Endothelial cell of hepatic sinusoid (primary cell): ENCODE results near the gene TBL1XR1.
"Not testable (repeated sequence)": the region's sequence is repeated elsewhere in the genome, so short reads cannot be mapped to it uniquely, and the experiment has no call there.

ENCODE experiments used
- in situ Hi-C: cut with HindIII; loops from 2 replicates; pipeline ENCODE4 v1.10.0; 2017; ENCODE audit warnings: low sequenced_read_pairs

The TBL1XR1 gene

DNA sequence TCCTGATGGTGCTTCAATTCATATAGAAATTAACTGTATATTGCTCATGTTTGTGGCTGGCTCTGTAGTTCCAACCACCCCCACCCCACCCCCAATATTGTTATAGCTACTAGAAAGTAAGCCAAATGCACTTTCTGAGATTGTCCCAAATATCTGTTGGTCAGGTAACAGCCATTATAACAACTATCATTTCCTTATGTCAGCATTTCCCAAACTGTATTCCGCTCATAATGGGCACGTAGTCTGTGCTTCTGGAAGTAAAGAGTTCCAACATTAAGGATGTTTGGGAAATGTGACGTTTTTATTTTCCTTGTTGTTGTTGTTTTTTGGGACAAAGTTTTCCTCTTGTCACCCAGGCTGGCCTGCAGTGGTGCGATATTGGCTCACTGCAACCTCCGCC is 12.2 kb upstream of the TBL1XR1 start:
- in situ Hi-C loops: no loop called here

DNA sequence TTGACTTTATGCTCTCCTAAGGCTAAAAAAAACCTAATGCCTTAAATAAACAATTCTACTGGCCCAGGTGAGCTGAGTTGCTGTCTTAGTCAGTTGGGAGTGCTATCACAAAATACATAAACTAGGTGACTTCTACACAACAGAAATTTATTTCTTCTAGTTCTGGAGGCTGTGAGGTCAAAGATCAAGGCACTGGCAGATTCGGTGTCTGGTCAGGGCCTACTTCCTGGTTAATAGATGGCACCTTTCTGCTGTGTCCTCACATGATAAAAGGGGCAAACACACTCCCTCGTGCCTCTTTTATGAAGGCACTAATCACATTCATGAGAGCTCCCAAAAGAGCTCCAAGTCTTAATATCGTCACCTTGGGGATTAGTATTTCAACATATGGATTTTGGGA is 11.5 kb upstream of the TBL1XR1 start:
- in situ Hi-C loops: no loop called here

DNA sequence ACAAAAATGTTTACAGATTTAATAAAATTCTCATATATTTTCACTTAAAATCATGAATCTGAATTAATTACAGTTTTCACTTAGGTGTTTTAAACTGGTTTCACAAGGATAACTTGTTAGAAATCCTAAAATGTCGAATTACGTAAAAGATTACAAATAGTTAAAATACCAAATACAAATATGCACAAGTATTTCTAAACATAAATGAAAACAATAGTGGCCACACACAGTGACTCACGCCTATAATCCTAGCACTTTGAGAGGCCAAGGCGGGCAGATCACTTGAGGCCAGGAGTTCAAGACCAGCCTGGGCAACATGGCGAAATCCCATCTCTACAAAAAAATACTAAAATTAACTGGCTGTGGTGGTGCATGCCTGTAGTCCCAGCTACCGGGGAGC is 10.9 kb upstream of the TBL1XR1 start:
- in situ Hi-C loops: no loop called here

DNA sequence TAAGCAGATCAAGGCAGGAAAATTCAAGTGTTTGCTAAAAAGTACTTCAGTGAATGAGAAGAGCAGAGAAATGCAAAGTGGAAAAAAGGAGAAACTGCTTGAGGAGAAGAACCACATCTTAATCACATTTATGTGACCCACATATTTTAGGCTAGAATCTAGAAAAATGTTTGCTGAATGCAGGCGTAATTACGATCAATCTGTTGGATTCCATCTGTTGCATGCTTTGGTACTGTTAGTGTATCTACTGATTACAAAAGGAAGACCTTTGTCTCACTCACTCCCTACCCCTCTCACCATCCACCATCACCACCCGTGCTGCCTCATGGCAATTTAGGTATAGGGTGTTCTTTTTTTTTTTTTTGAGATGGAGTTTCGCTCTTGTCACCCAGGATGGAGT is 9.7 kb upstream of the TBL1XR1 start:
- in situ Hi-C loops: no loop called here

DNA sequence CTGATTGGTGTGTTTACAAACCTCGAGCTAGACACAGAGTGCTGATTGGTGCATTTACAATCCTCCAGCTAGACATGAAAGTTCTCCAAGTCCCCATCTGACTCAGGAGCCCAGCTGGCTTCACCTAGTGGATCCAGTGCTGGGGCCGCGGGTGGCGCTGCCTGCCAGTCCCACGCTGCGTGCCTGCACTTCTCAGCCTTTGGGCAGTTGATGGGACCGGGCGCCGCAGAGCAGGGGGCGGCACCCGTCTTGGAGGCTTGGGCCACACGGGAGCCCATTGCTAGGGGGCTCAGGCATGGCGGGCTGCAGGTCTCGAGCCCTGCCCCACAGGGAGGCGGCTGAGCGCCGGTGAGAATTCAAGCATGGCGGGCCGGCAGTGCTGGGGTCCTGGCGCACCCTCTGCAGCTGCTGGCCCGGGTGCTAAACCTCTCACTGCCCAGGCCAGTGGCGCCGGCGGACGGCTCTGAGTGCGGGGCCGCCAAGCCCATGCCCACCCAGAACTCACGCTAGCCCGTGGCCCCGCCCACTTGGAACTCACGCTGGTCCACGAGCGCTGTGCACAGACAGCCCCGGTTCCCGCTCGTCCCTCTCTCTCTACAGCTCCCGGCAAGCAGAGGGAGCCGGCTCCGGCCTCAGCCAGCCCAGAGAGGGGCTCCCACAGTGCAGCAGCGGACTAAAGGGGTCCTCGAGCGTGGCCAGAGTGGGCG is 6.6 kb upstream of the TBL1XR1 start:
- in situ Hi-C loops: no loop called here

DNA sequence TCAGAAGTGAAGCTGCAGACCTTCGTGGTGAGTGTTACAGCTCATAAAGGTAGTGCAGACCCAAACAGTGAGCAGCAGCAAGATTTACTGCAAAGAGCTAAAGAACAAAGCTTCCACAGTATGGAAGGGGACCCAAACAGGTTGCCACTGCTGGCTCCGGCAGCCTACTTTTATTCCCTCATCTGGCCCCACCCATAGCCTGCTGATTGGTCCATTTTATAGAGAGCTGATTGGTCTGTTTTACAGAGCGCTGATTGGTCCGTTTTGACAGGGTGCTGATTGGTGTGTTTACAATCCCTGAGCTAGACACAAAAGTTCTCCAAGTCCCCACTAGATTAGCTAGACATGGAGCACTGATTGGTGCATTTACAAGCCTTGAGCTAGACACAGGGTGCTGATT is 5.7 kb upstream of the TBL1XR1 start:
- in situ Hi-C loops: not testable (repeated sequence)

DNA sequence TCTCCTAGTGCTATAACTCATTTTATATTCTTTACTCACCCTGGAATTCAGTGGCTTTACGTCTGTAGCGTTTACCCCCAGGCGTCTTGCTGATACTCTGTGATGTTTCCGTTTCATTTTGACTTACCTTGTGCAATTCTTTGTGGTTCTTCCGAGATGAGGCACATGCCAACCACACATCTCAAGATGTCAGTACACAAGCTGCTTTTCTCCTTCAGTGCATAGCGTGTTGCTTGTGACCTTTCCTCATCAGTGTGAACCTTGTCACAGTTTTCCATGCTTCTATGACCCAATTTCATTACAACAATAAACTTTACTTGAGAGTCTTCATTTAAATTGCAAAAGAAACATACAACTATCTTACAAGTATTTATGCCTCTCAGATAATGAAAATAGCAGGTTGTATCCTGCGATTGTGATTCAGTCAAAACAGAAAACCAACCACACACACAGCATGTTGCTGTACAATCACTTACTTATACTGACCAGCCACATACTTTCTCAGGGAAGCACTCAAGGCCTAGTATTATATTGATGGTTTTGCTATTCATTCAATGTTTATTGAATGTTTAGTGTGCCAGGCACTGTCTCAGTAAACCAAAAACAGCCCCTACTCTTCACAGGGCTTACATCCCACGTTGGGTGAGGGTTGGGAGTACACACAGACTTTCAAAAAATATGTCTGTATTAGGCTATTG is 4.6 kb upstream of the TBL1XR1 start:
- in situ Hi-C loops: no loop called here

DNA sequence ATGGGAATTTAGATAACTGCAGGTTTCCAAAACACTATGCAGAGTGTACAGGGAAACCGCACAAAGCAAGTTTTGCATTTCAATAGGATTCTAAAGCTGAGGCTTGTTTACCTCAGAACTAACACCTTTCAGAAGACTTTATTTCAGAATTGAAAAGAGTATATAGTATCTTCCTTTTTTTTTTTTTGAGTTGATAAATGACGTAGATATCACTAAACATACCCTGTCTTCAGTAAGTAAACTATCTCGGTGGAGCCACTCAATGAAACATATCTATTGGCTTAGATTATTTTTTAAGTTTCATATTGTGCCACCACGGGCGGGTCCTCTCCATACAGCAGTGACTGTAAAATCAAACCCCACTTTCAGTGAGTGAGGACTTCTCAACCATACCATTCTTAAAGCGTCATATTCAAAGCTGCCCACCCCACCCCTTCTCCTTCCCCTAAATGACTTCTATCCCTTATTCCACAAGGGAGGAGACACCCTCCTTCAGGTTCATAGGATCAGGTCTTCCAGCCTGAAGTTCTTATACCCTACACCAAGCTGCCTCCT is 2.0 kb upstream of the TBL1XR1 start:
- in situ Hi-C loops: loop anchor here (25.0 kb wide), 1 partner anchor 163 kb away; no protein-coding TSS in a partner anchor

DNA sequence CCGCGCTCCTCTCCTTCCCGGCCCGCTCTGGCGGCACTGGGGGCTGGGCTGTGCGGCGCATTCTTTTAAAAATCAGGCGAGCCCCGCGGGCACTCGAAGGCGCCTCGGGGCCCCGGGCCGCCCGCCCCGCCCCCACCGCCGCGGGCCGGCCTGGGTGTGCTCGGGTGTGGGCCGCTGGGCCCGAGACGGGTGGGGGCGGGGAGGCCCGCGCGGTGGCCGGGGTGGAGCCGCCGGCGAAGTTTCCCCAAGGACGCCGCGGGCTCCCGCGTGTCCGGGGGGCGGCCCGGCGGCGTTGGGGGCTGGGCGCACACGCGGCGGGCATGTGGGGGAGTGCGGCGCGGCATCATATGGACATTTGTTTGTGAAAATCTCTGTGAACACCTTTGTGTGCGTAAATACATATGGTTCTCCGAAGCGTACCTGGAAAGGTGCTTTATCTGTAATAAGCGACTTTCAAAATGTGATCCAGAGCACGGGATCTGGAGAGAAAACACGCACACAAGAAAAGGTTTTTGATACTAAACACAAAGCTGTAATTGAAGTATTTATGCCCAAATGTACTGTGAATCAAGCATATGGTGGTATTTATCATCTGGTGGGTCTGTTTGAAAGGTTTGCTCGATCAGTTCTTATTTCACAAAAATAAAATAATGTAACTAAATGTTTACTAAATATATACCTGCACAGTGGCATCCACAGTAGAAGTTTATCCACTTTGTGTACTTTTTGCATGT is 612 bp upstream of the TBL1XR1 start:
- in situ Hi-C loops: loop anchor here (25.0 kb wide), 1 partner anchor 164 kb away; no protein-coding TSS in a partner anchor

DNA sequence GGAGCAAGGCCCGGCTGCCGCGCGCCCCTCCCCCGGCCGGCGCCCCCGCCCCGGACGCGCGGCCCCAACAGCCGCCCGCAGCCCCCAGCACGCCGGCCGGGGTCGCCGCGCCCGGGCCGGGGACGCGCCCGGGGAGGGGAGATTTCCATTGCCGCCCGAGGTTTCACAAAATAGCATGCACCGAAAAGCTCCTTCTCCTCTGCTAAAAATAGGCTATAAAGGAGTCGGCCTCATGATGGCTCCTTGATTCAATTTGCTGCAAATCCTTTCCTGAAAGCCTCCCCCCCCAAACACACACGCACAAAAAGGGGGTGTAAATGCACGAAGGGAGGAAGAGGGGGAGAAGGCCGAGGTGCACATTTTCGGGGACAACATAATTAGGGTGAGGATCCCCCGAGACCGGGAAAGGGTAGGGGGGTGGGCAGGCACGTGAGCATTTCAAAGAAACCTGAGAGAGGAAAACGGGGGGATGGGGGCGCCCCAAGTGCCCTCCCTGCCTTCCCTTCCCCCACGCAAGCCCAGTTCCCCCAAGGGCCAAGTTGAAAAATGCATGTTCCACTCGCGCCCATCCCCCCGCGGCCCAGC is 734 bp downstream of the TBL1XR1 start:
- in situ Hi-C loops: loop anchor here (25.0 kb wide), 1 partner anchor 166 kb away; no protein-coding TSS in a partner anchor

DNA sequence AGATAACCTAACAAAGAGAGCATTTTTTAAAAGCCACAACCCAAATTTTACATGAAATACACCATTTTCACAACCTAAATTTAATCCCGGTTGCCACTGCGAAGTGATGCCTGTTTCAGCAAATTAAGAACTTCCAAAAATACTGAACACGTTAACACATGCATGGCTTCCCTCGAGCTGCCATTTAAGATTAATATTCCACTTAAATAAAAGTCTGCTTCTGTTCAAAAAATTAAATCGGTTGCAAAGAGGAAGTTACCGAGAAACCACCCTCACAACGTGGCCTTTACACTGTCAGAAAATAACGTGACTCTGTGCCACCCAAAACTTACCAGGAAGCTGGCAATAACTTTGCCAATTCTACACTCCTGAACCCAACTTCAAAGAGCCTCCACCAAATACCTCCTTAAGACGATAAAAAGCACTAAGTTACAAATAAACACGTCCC is 1.2 kb downstream of the TBL1XR1 start:
- in situ Hi-C loops: loop anchor here (25.0 kb wide), 1 partner anchor 166 kb away; no protein-coding TSS in a partner anchor

DNA sequence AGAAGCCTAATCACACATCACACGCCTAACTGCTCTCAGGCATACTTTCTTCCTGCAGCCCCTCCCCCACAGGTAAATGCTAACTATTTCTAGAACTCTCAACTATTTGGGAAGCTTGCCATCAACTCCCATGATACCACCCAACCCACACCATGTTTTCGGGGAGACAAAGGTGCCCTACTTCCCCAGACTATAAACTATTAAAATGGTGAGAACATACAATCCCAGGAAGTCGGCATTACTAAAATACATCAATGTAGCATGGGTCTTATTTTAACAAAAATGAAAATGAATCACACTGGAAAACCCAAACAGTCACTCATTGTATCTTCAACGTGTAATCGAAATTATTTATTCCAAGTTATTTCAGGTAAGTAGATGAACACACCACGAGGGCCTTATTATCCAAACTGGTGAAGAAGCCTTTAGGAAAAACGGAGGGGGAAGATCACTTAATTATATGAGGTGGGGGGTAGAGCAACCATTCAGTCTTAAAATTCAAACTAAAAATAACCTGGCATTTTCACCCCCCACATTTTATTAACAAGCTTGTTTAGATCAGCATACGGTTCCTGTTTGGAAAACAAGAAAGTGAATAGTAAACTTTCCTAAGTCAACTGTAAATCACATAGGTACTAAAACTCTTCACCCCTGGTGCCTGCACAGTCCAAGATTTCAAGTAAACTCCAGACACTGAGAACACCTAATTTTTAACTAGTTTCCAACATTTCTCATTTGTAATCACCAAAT is 1.9 kb downstream of the TBL1XR1 start:
- in situ Hi-C loops: loop anchor here (25.0 kb wide), 1 partner anchor 167 kb away; no protein-coding TSS in a partner anchor

DNA sequence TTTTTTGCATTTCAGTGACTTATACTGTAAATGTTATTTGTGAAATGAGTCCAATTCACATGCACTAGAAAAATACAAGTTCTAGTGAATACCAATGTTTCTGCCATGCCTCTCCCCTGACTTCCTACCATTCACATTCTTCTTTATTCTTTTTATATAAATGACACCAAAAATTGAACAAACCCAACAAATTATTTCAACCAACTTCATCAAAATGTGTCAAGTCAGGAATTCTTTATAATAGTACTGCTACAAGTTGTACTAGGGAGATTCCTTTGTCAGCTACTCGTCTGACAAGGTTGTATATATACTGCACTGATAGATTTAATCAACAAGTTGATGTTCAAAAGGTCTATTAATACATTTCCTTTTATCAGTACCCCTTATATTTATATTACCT is 3.0 kb downstream of the TBL1XR1 start:
- in situ Hi-C loops: loop anchor here (25.0 kb wide), 1 partner anchor 168 kb away; no protein-coding TSS in a partner anchor

DNA sequence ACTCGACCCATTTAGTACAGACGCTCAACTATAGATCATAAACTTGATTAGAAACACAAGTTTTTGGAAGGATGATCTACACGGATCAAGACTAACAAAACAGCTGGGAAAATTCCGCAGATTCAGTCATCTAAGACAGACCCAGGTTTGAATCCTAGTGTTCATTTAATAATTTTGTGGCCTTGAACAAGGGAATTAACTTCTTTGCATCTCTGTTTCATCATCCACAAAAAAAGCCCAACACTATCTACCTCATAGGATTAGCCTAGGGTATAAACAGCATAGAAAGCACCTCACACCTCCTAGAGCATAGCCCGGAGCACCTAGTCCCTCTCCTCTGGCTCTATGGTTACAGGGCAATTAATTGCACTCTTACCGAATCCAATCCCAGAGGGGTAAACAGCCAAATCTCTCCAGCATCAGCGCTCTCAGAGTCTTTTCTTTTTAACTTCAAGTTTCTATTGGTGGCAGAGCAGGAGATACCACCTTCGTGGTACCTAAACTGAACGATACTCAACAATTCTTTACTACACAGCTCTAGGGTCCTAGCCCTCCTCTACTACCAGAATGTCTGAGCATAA is 3.5 kb downstream of the TBL1XR1 start:
- in situ Hi-C loops: loop anchor here (25.0 kb wide), 1 partner anchor 169 kb away; no protein-coding TSS in a partner anchor

DNA sequence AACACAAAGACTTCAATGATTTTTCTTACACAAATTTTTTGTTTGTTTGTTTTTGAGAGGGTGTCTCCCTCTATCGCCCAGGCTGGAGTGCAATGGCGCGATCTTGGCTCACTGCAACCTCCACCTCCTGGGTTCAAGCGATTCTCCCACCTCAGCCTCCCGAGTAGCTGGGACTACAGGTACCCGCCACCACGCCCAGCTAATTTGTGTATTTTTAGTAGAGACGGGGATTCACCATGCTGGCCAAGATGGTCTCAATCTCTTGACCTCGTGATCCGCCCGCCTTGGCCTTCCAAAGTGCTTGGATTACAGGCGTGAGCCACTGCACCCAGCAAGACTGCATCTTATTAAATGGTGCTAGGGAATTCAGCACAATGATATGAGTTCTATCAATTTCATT is 4.0 kb downstream of the TBL1XR1 start:
- in situ Hi-C loops: loop anchor here (25.0 kb wide), 1 partner anchor 169 kb away; no protein-coding TSS in a partner anchor

DNA sequence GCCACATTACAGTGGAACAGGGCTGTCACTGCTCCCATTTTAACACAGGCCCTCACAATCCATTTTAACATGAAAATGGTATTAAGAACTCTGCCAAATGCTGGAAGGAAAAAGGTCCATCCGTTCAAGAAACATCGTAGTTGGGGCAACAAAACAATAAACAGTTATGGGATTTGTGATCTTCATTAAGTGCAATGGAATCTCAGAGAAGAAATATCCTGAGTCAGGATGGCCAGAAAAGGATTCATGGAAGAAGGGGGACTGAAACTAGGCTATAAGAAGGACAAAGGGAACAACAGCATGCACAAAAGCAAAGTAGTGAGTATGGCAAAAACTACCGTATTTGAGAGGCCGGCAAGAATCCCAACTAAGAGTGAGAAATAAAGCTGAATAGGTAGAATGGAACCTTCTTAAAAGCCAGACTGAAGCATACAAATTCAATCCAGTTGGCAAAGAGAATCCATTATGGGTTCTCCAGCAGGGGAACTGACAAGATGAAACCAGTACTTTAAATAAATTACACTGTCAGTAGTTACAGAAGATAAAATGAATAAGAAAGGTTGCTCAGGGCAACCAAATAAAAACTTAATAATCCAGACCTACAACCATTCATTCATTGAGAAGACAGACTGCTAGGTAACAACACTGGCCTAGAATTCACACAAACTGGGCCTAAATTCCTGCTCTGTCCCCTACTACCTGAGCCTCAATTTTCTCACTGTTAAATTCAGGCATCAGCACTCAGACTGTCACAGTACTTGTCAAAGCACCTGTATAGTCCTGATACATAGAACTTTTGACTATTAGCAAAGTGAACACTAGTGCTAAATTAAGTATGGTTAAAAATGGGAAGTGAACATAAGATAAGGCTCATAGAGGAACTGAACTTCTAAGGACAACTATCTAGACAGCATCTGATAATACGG is 6.3 kb downstream of the TBL1XR1 start:
- in situ Hi-C loops: loop anchor here (25.0 kb wide), 1 partner anchor 171 kb away; no protein-coding TSS in a partner anchor

DNA sequence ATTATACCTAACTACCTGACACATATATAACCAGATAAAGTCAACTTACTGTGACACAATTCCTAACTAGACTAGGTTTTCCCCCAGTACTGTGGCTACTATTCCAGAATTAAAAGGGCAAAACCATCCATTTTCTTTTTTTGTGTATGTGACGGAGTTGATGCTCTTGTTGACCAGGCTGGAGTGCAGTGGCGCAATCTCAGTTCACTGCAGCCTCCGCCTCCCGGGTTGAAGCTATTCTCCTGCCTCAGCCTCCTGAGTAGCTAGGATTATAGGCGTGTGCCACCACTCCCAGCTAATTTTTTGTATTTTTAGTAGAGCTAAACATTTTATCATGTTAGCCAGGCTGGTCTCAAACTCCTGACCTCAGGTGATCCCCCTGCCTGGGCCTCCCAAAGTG is 7.1 kb downstream of the TBL1XR1 start:
- in situ Hi-C loops: loop anchor here (25.0 kb wide), 1 partner anchor 172 kb away; no protein-coding TSS in a partner anchor

DNA sequence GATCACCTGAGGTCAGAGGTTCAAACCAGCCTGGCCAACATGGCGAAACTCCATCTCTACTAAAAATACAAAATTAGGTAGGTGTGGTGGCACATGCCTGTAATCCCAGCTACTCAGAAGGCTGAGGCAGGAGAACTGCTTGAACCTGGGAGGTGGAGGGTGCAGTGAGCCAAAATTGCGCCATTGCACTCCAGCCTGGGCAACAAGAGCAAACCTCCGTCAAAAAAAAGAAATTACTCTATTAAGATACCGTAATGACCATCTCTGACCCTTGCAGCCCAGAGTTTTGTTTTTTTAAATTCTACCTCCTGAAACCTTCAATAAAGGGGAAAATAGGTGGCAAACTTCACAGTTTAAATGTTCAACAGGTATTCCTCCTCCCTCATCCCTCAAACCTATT is 9.0 kb downstream of the TBL1XR1 start:
- in situ Hi-C loops: loop anchor here (25.0 kb wide), 1 partner anchor 174 kb away; no protein-coding TSS in a partner anchor
